ENCODE data around the gene ALG2.

ALG2 gene

DNA sequence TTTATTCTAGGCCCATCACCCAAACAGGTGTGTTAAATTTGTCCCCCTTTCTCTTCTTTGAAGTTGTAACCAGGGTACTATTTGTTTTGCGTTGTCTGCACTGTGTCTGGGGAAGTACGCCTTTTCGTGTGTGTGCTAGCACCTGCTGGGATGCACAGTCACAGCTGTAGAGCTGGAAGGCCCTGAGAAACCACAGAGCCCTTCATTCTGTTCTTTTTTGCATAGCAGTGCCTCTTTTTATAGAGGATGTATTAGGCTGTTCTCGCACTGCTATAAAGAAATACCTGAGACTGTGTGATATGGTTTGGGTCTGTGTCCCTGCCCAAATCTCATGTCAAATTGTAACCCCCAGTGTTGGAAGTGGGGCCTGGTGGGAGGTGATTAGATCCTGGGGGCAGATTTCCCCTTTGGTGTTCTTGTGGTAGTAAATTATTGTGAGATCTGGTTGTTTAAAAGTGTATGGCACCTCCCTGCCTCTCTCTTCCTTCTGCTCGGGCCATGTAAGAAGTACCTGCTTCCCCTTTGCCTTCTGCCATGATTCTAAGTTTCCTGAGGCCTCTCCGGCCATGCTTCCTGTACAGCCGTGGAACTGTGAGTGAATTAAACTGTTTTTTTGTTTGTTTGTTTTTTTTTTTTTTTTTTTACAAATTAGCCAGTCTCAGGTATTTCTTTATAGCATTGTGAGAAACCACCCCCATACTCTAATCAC, 14.3 kb upstream of the ALG2 start:
- no peak overlapping the region for H3K9ac ChIP-seq (ENCODE audit: low read depth, low read length)
- peaks cover 21% of the 10 kb centered on the region for H3K36me3 ChIP-seq (ENCODE audit: control insufficient read depth, insufficient read depth, low read length)
- H3K4me1 ChIP-seq (ENCODE audit: control insufficient read depth, insufficient read depth, low read length), result no peaks in the 10 kb centered on the region
- no peaks in the 10 kb centered on the region for H3K9me3 ChIP-seq (ENCODE audit: control insufficient read depth, insufficient read depth, low read length)
- H3K27me3 ChIP-seq (ENCODE audit: control insufficient read depth, insufficient read depth, low read length), result no peaks in the 10 kb centered on the region
- H3K27ac ChIP-seq (ENCODE audit: low read depth, low read length), result no peak overlapping the region
- no peak overlapping the region for H3K4me3 ChIP-seq (ENCODE audit: low read depth, low read length)

DNA sequence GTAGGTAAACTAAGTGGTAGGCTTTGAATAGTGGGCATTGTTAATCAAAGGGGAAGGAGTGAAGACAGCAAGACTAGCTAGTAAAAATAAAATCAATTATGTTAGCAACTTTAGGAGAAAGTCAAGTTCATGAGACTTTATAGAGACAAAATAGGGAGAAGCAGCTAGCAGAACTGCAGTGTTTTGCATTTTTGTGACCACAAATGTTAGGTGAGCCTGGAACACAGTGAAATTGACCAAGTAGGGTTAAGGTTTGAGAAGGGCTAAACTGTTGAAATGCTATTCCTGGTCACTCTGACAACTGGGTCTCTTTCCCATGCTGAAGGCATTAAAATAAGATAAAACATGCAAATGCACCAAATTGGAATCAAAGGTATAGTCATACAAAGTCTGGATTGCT, 13.3 kb upstream of the ALG2 start:
- H3K9me3 ChIP-seq (ENCODE audit: control insufficient read depth, insufficient read depth, low read length), result no peaks in the 10 kb centered on the region
- no peak overlapping the region for H3K27ac ChIP-seq (ENCODE audit: low read depth, low read length)
- no peak overlapping the region for H3K4me3 ChIP-seq (ENCODE audit: low read depth, low read length)
- no peaks in the 10 kb centered on the region for H3K27me3 ChIP-seq (ENCODE audit: control insufficient read depth, insufficient read depth, low read length)
- no peaks in the 10 kb centered on the region for H3K4me1 ChIP-seq (ENCODE audit: control insufficient read depth, insufficient read depth, low read length)
- no peak overlapping the region for H3K9ac ChIP-seq (ENCODE audit: low read depth, low read length)
- H3K36me3 ChIP-seq (ENCODE audit: control insufficient read depth, insufficient read depth, low read length), result peaks cover 28% of the 10 kb centered on the region

DNA sequence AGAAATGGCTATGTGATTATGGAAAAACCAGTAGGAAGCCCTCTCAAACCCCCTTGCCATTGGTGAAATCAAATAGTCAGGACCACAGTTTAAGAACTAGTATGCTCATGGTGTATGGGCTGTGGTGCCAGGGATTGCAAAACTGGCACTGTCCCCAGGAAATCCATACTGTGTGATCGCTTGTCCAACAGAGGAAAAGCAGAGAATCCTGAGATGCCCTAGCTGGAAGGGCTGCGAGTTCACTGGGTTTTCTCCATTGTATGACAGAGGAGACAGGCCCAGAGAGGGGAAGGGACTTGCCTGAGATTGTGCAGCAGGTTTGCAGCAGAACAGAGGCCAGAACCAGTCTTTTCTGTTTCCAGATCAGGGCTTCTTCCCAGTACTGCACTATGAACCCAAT, 12.9 kb upstream of the ALG2 start:
- H3K36me3 ChIP-seq (ENCODE audit: control insufficient read depth, insufficient read depth, low read length), result peaks cover 32% of the 10 kb centered on the region
- H3K27ac ChIP-seq (ENCODE audit: low read depth, low read length), result no peak overlapping the region
- no peaks in the 10 kb centered on the region for H3K9me3 ChIP-seq (ENCODE audit: control insufficient read depth, insufficient read depth, low read length)

DNA sequence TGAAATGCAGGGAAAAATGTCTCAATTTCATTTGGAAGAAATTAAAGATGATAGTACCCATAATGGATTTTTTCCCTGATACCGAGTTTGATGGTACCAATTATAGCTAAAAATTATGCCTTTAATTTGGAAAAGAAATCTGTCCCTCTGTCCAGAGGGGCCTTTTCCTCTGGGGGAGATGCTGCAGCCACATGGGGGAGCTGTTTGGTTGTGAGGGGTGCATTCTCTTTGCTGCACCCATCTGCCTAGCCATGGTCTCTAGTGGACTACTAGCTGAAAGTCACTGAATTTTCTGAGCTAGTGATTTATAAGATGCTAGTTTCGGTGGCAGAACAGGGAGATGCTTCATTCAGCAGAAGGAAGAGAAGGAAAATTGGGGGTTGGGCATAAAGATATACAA, 10.0 kb upstream of the ALG2 start:
- Histone ChIP-seq H3K27ac (ENCODE audit: low read depth, low read length) (no peak overlapping the region), H3K36me3 (ENCODE audit: control insufficient read depth, insufficient read depth, low read length) (peaks cover 55% of the 10 kb centered on the region), H3K4me3 (ENCODE audit: low read depth, low read length) (no peak overlapping the region), H3K27me3 (ENCODE audit: control insufficient read depth, insufficient read depth, low read length) (no peaks in the 10 kb centered on the region), H3K4me1 (ENCODE audit: control insufficient read depth, insufficient read depth, low read length) (no peaks in the 10 kb centered on the region), H3K9me3 (ENCODE audit: control insufficient read depth, insufficient read depth, low read length) (no peaks in the 10 kb centered on the region), H3K9ac (ENCODE audit: low read depth, low read length) (no peak overlapping the region)

More for the DNA sequence above, 12.9 kb upstream of the ALG2 start:
- no peaks in the 10 kb centered on the region for H3K27me3 ChIP-seq (ENCODE audit: control insufficient read depth, insufficient read depth, low read length)
- H3K4me1 ChIP-seq (ENCODE audit: control insufficient read depth, insufficient read depth, low read length), result no peaks in the 10 kb centered on the region
- H3K9ac ChIP-seq (ENCODE audit: low read depth, low read length), result no peak overlapping the region
- H3K4me3 ChIP-seq (ENCODE audit: low read depth, low read length), result no peak overlapping the region

DNA sequence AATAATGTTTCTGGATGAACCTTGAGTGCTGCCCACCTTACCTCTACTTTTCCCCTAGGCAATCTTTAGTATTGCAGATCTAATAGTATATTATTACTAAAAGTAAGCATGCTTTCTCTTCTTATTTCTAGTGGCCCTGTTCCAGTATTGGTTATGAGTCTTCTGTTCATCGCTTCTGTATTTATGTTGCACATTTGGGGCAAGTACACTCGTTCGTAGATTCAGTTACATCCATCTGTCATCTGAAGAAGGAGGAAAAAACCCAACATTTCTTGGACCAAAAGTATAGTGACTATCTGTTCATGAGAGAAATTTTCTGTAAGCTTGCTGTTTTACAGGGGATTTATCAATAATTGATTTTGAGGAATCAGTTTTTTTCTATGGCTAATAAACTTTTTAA, 8.5 kb upstream of the ALG2 start:
- no peaks in the 10 kb centered on the region for H3K27me3 ChIP-seq (ENCODE audit: control insufficient read depth, insufficient read depth, low read length)
- H3K36me3 ChIP-seq (ENCODE audit: control insufficient read depth, insufficient read depth, low read length), result peaks cover 66% of the 10 kb centered on the region
- H3K4me1 ChIP-seq (ENCODE audit: control insufficient read depth, insufficient read depth, low read length), result no peaks in the 10 kb centered on the region
- H3K9me3 ChIP-seq (ENCODE audit: control insufficient read depth, insufficient read depth, low read length), result no peaks in the 10 kb centered on the region
- H3K27ac ChIP-seq (ENCODE audit: low read depth, low read length), result no peak overlapping the region
- no peak overlapping the region for H3K4me3 ChIP-seq (ENCODE audit: low read depth, low read length)
- H3K9ac ChIP-seq (ENCODE audit: low read depth, low read length), result no peak overlapping the region

DNA sequence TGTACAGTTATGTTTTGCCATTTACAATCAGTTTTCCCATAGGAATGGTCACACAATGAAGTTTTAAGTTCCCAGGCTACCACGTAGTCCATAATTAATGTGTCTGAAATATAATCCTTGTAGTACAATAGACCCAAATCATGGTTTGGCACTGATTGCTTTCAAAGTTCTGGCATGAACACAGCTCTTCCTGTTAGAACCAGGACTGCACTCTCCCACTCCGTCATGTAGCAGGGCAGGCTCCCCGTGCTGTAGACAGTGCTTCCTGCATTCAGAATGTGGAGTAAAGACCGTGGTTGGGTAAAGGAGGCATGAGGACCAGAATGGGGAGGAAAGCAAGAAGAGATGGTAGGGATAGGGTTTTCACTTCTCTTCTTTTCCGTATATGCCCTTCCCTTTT, 4.3 kb upstream of the ALG2 start:
- Histone ChIP-seq H3K9me3 (ENCODE audit: control insufficient read depth, insufficient read depth, low read length) (no peaks in the 10 kb centered on the region), H3K27ac (ENCODE audit: low read depth, low read length) (no peak overlapping the region), H3K36me3 (ENCODE audit: control insufficient read depth, insufficient read depth, low read length) (peaks cover 65% of the 10 kb centered on the region), H3K4me3 (ENCODE audit: low read depth, low read length) (no peak overlapping the region), H3K4me1 (ENCODE audit: control insufficient read depth, insufficient read depth, low read length) (no peaks in the 10 kb centered on the region), H3K9ac (ENCODE audit: low read depth, low read length) (no peak overlapping the region), H3K27me3 (ENCODE audit: control insufficient read depth, insufficient read depth, low read length) (no peaks in the 10 kb centered on the region)

DNA sequence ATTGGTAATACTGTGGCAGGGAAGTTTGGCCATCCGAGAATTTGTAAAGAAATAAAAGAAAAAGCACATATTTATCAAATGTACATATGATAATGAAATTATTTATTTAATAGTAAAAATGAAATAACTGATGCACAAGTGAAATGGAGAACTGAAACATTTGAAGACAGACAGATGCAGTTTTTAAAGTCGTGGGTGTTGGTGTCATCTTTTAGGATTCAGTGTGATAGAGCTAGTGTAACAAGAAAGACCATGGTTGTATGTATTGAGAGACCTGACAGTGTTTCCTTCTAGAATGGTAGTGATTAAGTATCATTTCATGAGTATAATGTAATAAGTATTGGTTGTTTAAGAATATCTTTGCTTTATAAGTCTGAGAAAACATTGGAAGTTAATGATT, 2.7 kb upstream of the ALG2 start:
- Histone ChIP-seq H3K4me1 (ENCODE audit: control insufficient read depth, insufficient read depth, low read length) (0 out of 2 replicates have a peak, but pooled peaks cover 6% of the 10 kb centered on the region), H3K36me3 (ENCODE audit: control insufficient read depth, insufficient read depth, low read length) (peaks cover 49% of the 10 kb centered on the region), H3K27ac (ENCODE audit: low read depth, low read length) (no peak overlapping the region), H3K27me3 (ENCODE audit: control insufficient read depth, insufficient read depth, low read length) (no peaks in the 10 kb centered on the region), H3K9ac (ENCODE audit: low read depth, low read length) (no peak overlapping the region), H3K4me3 (ENCODE audit: low read depth, low read length) (no peak overlapping the region), H3K9me3 (ENCODE audit: control insufficient read depth, insufficient read depth, low read length) (no peaks in the 10 kb centered on the region)

DNA sequence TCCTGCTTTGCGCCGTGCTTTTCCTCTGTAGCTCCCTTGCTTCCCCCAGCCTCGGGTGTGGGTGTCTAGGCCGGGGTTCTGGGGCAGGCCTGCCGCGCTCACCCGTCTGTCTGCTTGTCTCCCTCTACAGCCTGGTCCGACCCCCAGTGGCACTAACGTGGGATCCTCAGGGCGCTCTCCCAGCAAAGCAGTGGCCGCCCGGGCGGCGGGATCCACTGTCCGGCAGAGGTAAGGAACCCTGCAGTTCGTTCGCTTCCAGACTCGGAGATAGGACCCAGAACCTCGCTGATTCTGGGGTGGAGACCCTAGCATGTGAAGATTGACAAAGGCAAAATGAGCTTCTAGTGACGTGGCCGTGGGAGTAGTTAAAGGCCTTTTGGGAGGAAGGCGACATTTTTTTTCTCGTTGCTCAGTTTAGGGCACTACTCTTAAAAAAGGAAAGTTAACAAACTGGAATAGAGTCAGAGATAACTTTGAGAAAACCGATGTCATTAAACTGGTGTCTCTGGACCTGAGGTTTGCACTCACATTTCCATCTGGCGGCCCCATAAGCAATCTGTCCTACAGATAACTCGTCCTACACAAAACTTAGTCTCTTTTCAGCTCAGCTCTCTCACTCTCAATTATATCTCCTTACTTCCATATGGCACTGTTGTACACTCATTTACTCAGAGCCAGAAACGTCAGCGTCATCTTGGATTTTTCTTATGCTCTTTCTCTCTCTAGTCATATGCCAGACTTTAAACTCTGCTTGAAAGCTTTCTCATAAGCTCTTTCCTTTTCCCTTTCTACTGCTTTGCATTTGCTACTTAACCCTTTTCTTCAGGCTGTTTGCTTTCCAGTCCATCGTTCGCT, 901 bp upstream of the ALG2 start:
- H3K4me1 ChIP-seq (ENCODE audit: control insufficient read depth, insufficient read depth, low read length), result 0 out of 2 replicates have a peak, but pooled peaks cover 6% of the 10 kb centered on the region
- peak overlapping the region; percentile 95 for H3K4me3 ChIP-seq (ENCODE audit: low read depth, low read length)
- no peaks in the 10 kb centered on the region for H3K9me3 ChIP-seq (ENCODE audit: control insufficient read depth, insufficient read depth, low read length)
- H3K9ac ChIP-seq (ENCODE audit: low read depth, low read length), result peak overlapping the region; percentile 97
- peaks cover 44% of the 10 kb centered on the region for H3K36me3 ChIP-seq (ENCODE audit: control insufficient read depth, insufficient read depth, low read length)
- H3K27me3 ChIP-seq (ENCODE audit: control insufficient read depth, insufficient read depth, low read length), result no peaks in the 10 kb centered on the region
- H3K27ac ChIP-seq (ENCODE audit: low read depth, low read length), result peak overlapping the region; percentile 95

DNA sequence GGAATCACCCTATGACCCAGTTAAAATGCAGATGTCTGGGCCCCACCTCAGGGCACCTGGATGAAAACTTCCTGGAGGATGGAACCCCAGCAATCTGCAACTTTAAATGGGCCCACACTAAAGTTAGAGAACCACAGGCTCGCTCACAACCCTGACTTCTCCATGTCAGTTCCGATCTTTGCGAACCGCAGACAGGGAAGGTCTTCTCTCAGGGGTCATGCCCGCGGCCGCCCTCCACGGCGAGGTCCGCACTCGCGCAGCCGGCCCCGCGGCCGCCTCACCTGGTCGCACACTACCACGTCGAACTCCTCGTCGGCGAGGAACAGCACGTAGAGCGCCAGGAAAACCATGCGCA, 499 bp downstream of the ALG2 start:
- H3K9ac ChIP-seq (ENCODE audit: low read depth, low read length), result peak overlapping the region; percentile 97
- H3K4me3 ChIP-seq (ENCODE audit: low read depth, low read length), result peak overlapping the region; percentile 95
- H3K36me3 ChIP-seq (ENCODE audit: control insufficient read depth, insufficient read depth, low read length), result peaks cover 52% of the 10 kb centered on the region
- no peaks in the 10 kb centered on the region for H3K27me3 ChIP-seq (ENCODE audit: control insufficient read depth, insufficient read depth, low read length)
- peaks cover 7% of the 10 kb centered on the region; the same call in 1 of the 2 replicates for H3K4me1 ChIP-seq (ENCODE audit: control insufficient read depth, insufficient read depth, low read length)
- peak overlapping the region; percentile 95 for H3K27ac ChIP-seq (ENCODE audit: low read depth, low read length)
- no peaks in the 10 kb centered on the region for H3K9me3 ChIP-seq (ENCODE audit: control insufficient read depth, insufficient read depth, low read length)

DNA sequence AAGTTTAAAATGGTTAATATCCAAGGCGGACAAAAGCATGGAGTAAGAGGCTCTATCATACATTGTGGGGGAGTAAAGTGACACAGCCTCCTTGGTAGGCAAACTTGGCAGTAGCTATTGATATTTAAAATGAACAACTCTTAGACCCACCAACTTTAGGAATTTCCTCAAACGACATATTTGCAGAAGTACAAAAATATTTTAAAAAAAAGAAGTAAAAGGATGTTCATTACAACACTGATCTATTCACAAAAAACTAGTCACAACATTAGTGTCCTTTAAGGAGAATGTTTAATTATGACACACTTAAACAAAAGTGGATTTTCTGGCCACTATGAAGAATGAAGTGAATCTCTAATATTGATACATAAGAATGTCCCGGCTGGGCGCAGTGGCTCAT, 1.7 kb downstream of the ALG2 start:
- Histone ChIP-seq H3K9ac (ENCODE audit: low read depth, low read length) (no peak overlapping the region), H3K4me3 (ENCODE audit: low read depth, low read length) (peak overlapping the region; percentile 15; the same call in 1 of the 2 replicates), H3K9me3 (ENCODE audit: control insufficient read depth, insufficient read depth, low read length) (no peaks in the 10 kb centered on the region), H3K36me3 (ENCODE audit: control insufficient read depth, insufficient read depth, low read length) (peaks cover 45% of the 10 kb centered on the region), H3K27me3 (ENCODE audit: control insufficient read depth, insufficient read depth, low read length) (no peaks in the 10 kb centered on the region), H3K4me1 (ENCODE audit: control insufficient read depth, insufficient read depth, low read length) (peaks cover 10% of the 10 kb centered on the region; the same call in 1 of the 2 replicates), H3K27ac (ENCODE audit: low read depth, low read length) (no peak overlapping the region)

DNA sequence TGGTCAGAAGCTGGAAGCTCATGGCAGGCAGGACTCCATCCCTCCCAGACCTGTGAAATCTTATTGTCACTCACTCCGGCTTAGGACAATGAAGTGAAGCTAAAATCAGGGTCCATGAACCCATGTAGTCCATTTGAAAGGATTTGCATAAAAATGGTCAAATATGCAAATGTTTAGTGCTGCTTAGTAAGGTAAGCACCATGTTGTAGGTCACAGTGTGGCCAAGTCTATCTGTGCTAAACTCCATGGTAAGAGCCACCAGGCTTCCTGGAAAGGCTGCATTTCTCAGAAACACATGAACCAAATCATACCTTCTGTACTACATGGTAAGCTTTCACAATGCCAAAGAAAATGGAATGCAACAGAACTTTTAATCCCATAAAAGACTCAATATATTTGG, 5.7 kb downstream of the ALG2 start:
- no peak overlapping the region for H3K27ac ChIP-seq (ENCODE audit: low read depth, low read length)
- peaks cover 10% of the 10 kb centered on the region; the same call in 1 of the 2 replicates for H3K4me1 ChIP-seq (ENCODE audit: control insufficient read depth, insufficient read depth, low read length)
- H3K27me3 ChIP-seq (ENCODE audit: control insufficient read depth, insufficient read depth, low read length), result no peaks in the 10 kb centered on the region
- no peak overlapping the region for H3K4me3 ChIP-seq (ENCODE audit: low read depth, low read length)
- no peaks in the 10 kb centered on the region for H3K9me3 ChIP-seq (ENCODE audit: control insufficient read depth, insufficient read depth, low read length)
- peaks cover 30% of the 10 kb centered on the region for H3K36me3 ChIP-seq (ENCODE audit: control insufficient read depth, insufficient read depth, low read length)
- no peak overlapping the region for H3K9ac ChIP-seq (ENCODE audit: low read depth, low read length)

All from HUES48 (cell line).